ENCODE results near the gene CACNG5.

GRCh38 chr17:66809408-66809807 is 25.5 kb upstream of the CACNG5 start:
- TF ChIP-seq CTCF (IDR thresholded peaks at IDR 0.05; ENCODE audit: borderline replicate concordance, extremely low read depth, low read length, poor library complexity, severe bottlenecking) (no peak), EZH2 (IDR thresholded peaks at IDR 0.05; ENCODE audit: borderline replicate concordance, low read depth, low read length, severe bottlenecking) (no peak)
